DOHH2 (cell line): ENCODE results near the gene TSPAN14.

Source experiments
- CTCF ChIP-seq: fragments of 200-600 bp; sonication (generic); IDR thresholded peaks from one replicate; pipeline ENCODE4 v1.5.1; 2014; ENCODE audit warnings: antibody characterized with exemption, mild to moderate bottlenecking, low read depth, low read length; ENCODE audit not compliant: poor library complexity, severe bottlenecking
- EZH2phosphoT487 ChIP-seq: fragments of 200-600 bp; sonication (generic); IDR thresholded peaks from 2 replicates; pipeline ENCODE4 v1.6.1; 2017; ENCODE audit warnings: borderline replicate concordance, mild to moderate bottlenecking, antibody characterized with exemption, low read length, moderate library complexity, mixed read lengths

DNA sequence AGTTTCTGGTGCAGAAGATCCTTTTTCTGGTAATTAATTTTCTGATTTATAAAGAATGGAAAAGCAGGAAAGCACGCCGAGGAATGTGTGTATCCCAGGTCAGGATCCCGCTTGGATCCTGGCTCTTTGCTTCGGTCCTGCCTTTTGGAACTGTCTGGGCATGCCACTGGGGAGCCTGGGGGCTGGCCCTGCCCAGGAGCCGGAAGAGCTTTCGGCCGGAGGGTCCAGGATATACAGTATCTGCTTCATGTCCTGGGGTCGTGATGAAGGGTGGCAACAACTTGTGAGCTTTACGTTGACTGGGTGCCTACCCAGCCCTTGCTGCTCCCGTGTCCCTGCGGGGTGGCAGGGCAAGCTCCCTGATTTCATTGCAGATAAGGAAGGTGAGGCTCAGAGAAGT is 86.0 kb downstream of the TSPAN14 start:
- TF ChIP-seq CTCF = no peak
- TF ChIP-seq EZH2phosphoT487 = no peak
